Mesendoderm (in vitro differentiated cells): ENCODE measurements around the gene TAF8.
A peak's percentile ranks its signal among the peaks of the same experiment; 100 is the strongest.

Experiments
- DNase-seq: peaks from one replicate; pipeline ENCODE4 v3.0.0; 2013
- H2AK5ac ChIP-seq: 2 replicates; pipeline ENCODE4 v1.6.1; 2013; ENCODE audit warnings: low read length, inconsistent platforms
- H2BK120ac ChIP-seq: 2 replicates; pipeline ENCODE4 v1.6.1; 2013; ENCODE audit warnings: low read depth, mild to moderate bottlenecking, low read length, moderate library complexity, mixed read lengths
- H2BK15ac ChIP-seq: replicated peaks from 2 replicates; pipeline ENCODE4 v1.6.1; 2013; ENCODE audit warnings: low read depth, mild to moderate bottlenecking, moderate library complexity
- H2BK5ac ChIP-seq: 2 replicates; pipeline ENCODE4 v1.6.1; 2013; ENCODE audit warnings: low read length, inconsistent platforms
- H3K18ac ChIP-seq: 2 replicates; pipeline ENCODE4 v1.6.1; 2013; ENCODE audit warnings: mild to moderate bottlenecking, low read length, mixed read lengths
- H3K23ac ChIP-seq: one replicate; pipeline ENCODE4 v1.6.1; 2013; ENCODE audit warnings: low read length
- H3K27ac ChIP-seq: 2 replicates; pipeline ENCODE4 v1.5.1; 2013; ENCODE audit warnings: low read depth, mild to moderate bottlenecking, inconsistent platforms, low read length, moderate library complexity
- H3K27me3 ChIP-seq: 2 replicates; pipeline ENCODE4 v1.6.1; 2013; ENCODE audit warnings: low read length, control low read depth, mild to moderate bottlenecking, inconsistent platforms; ENCODE audit not compliant: insufficient read depth, poor library complexity
- H3K36me3 ChIP-seq: 2 replicates; pipeline ENCODE4 v1.6.1; 2013; ENCODE audit warnings: low read length, inconsistent platforms; ENCODE audit not compliant: control insufficient read depth, insufficient read depth
- H3K4ac ChIP-seq: one replicate; pipeline ENCODE4 v1.6.1; 2013; ENCODE audit warnings: low read depth, mild to moderate bottlenecking, low read length, moderate library complexity
- H3K4me1 ChIP-seq: 2 replicates; pipeline ENCODE4 v1.6.1; 2013; ENCODE audit warnings: low read depth, low read length, inconsistent platforms; ENCODE audit not compliant: control insufficient read depth
- H3K4me2 ChIP-seq: 2 replicates; pipeline ENCODE4 v1.6.1; 2013; ENCODE audit warnings: low read length
- H3K4me3 ChIP-seq: 2 replicates; pipeline ENCODE4 v1.5.1; 2013; ENCODE audit warnings: mild to moderate bottlenecking, low read length
- H3K56ac ChIP-seq: one replicate; pipeline ENCODE4 v1.6.1; 2013; ENCODE audit warnings: low read length
- H3K79me1 ChIP-seq: 2 replicates; pipeline ENCODE4 v1.6.1; 2013; ENCODE audit warnings: low read length, inconsistent platforms
- H3K79me2 ChIP-seq: 2 replicates; pipeline ENCODE4 v1.6.1; 2013; ENCODE audit warnings: mild to moderate bottlenecking, low read length; ENCODE audit not compliant: control insufficient read depth, insufficient read depth
- H3K9ac ChIP-seq: 2 replicates; pipeline ENCODE4 v1.6.1; 2013; ENCODE audit warnings: low read length, inconsistent platforms
- H4K5ac ChIP-seq: one replicate; pipeline ENCODE4 v1.6.1; 2013; ENCODE audit warnings: low read length
- H4K8ac ChIP-seq: one replicate; pipeline ENCODE4 v1.6.1; 2013; ENCODE audit warnings: low read depth, mild to moderate bottlenecking, control low read depth, low read length, moderate library complexity
- WGBS: extraction: QIAGEN DNeasy Blood & Tissue Kit; methylation state at CpG from one replicate; pipeline ENCODE4 v1.1.7; 2013; ENCODE audit warnings: low lambda C conversion rate, missing lambda C conversion rate; ENCODE audit not compliant: insufficient coverage; ENCODE audit errors: extremely low coverage; 5-methylcytosine and 5-hydroxymethylcytosine counted together

The TAF8 gene

DNA sequence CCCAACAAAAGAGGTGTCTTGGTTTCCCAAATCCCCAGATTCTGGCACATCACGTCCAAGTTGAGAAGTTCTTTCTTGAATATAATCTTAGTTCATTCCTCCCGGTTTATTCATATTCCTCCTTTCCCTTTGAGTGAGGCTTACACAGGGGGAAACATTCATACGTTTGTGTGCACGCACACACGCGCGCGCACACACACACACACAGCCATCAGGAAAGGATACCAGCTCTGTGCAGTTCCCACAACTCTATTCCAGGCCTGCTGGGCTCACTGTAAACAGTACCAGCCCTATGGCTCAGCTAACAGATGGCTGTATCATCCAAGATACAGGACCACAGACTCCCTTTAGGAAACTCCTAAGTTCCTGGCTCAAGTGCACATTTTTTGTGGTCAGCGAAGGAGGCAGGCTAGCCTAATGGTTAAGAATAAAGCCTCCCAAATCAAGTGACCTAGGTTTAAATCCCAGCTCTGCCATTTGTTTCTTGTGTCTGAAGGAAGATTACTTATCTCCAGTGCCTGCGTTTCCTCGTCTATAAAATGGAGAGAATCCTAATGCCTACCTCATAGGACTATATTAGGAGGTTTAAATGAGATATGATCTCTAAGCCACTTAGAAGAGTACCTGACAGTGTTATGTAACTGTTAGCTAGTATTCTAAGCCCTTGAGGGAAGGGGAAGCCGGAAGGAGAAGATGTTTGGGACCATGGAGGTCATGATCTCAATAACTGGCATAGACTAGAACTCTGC lies 3.7 kb upstream of the TAF8 start:
- no peak overlapping the region for H3K23ac ChIP-seq
- H3K4me1 ChIP-seq, result peaks cover 6% of the 10 kb centered on the region
- no peaks in the 10 kb centered on the region for H3K79me2 ChIP-seq
- WGBS, result no CpG with 5 or more reads among the region's 12 CpGs
- H3K18ac ChIP-seq, result no peak overlapping the region
- H3K27me3 ChIP-seq, result peaks cover 22% of the 10 kb centered on the region
- no peak overlapping the region for H2BK5ac ChIP-seq
- H3K9ac ChIP-seq, result no peak overlapping the region
- H3K36me3 ChIP-seq, result no peaks in the 10 kb centered on the region
- H3K4me3 ChIP-seq, result no peak overlapping the region
- H2AK5ac ChIP-seq, result no peak overlapping the region
- no peak overlapping the region for H2BK120ac ChIP-seq
- no peaks in the 10 kb centered on the region for H3K79me1 ChIP-seq
- H4K8ac ChIP-seq, result no peak overlapping the region
- DNase-seq, result no peak
- H2BK15ac ChIP-seq, result no peak overlapping the region
- no peak overlapping the region for H3K56ac ChIP-seq
- H4K5ac ChIP-seq, result no peak overlapping the region
- no peak overlapping the region for H3K4me2 ChIP-seq
- no peak overlapping the region for H3K27ac ChIP-seq
- no peak overlapping the region for H3K4ac ChIP-seq

DNA sequence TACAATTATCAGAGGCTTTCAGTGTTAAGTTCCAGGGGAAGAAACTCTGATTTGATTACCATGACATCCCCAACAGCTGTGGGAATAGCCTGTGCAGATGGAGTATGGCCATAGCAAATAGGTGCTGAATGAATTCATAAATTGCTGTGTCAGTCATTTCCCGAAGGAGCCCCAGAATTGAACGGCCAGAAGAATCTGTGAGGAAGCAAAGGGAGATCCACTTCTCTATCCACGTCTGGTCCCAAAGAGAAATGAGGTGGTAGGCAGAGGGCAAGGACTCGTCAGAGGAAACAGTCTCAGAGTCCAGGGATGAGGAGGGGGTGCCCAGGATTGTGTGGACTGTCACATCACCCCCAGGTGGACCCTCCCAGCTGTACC lies 3.1 kb upstream of the TAF8 start:
- no peak for DNase-seq
- Histone ChIP-seq H3K23ac (no peak overlapping the region), H2BK5ac (no peak overlapping the region), H4K5ac (no peak overlapping the region), H2BK15ac (no peak overlapping the region), H2AK5ac (no peak overlapping the region), H3K27me3 (peaks cover 22% of the 10 kb centered on the region), H3K4me2 (no peak overlapping the region), H3K4me3 (no peak overlapping the region), H2BK120ac (no peak overlapping the region), H4K8ac (no peak overlapping the region), H3K18ac (no peak overlapping the region), H3K27ac (no peak overlapping the region), H3K79me1 (no peaks in the 10 kb centered on the region), H3K9ac (no peak overlapping the region), H3K4ac (no peak overlapping the region), H3K56ac (no peak overlapping the region), H3K79me2 (no peaks in the 10 kb centered on the region), H3K4me1 (peaks cover 6% of the 10 kb centered on the region), H3K36me3 (no peaks in the 10 kb centered on the region)
- no CpG with 5 or more reads among the region's 4 CpGs for WGBS

DNA sequence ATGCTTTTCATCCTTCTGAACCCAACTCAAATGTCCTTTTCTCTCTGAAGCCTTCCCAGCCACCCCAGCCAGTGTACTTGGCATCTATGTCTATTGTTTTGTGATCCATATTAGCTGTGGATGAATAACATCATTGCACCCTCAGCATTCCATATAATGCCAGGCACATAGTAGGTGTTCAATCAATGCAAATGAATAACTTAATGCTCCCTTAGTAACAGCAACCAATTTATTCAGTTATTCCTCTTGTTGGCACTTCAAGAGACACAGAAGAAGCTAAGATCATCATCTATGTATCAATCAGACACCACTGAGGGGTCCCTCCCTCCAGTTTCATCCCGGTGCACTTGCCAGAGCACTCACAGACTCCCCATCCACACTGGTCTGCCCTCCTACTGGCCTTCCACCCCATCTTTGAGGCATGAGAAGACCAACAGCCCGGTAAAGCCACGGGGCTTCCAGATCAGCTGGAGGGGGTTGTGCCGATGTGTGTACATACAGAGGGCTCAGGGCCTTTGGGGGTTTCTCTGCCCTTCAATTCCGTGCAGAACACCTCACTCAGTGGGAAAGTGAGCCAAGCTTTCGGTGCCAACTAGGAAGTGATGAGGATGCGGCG lies 2.4 kb upstream of the TAF8 start:
- Histone ChIP-seq H3K4me2 (peak overlapping the region; percentile 53), H2AK5ac (no peak overlapping the region), H3K4me1 (peaks cover 6% of the 10 kb centered on the region), H2BK120ac (no peak overlapping the region), H2BK15ac (no peak overlapping the region), H3K9ac (peak overlapping the region; percentile 65), H3K36me3 (no peaks in the 10 kb centered on the region), H3K79me2 (no peaks in the 10 kb centered on the region), H3K18ac (no peak overlapping the region), H3K23ac (no peak overlapping the region), H3K4me3 (no peak overlapping the region), H4K8ac (no peak overlapping the region), H3K27ac (no peak overlapping the region), H3K79me1 (no peaks in the 10 kb centered on the region), H3K56ac (peak overlapping the region; percentile 69), H4K5ac (no peak overlapping the region), H3K4ac (no peak overlapping the region), H2BK5ac (no peak overlapping the region), H3K27me3 (peaks cover 22% of the 10 kb centered on the region)
- no CpG with 5 or more reads among the region's 8 CpGs for WGBS
- DNase-seq, result no peak

DNA sequence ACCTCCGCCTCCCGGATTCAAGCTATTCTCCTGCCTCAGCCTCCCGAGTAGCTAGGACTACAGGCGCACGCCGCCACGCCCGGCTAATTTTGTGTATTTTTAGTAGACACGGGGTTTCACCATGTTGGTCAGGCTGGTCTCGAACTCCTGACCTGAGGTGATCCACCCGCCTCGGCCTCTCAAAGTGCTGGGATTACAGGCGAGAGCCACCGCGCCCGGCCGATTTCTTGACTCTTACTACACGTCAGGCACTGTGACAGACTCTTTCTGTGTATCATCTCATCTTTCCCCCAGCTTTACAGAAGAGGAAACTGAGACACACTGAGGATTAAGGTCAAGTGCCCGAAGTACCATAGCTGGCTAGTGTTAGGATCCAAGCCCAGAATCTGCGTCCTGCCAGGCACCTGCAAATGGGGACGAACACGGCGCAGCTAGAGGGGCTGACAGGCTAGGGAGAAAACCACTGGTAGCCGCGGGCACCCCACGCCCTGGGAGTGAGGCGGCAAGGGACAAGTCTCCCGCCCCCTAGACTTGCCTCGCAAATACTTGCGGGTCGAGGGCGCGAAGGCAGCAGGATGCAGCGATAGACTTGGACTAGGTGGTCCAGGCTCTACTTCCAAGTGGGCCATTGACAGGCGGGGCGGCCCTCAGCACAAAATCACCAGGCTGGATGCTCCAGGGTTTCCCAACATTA lies 1.1 kb upstream of the TAF8 start:
- no peak overlapping the region for H3K23ac ChIP-seq
- peaks cover 22% of the 10 kb centered on the region for H3K27me3 ChIP-seq
- H3K56ac ChIP-seq, result no peak overlapping the region
- H3K36me3 ChIP-seq, result no peaks in the 10 kb centered on the region
- H3K9ac ChIP-seq, result no peak overlapping the region
- no peak overlapping the region for H2BK120ac ChIP-seq
- H3K79me2 ChIP-seq, result no peaks in the 10 kb centered on the region
- no peak overlapping the region for H3K18ac ChIP-seq
- H3K4ac ChIP-seq, result no peak overlapping the region
- H3K79me1 ChIP-seq, result no peaks in the 10 kb centered on the region
- no peak overlapping the region for H4K5ac ChIP-seq
- H2BK15ac ChIP-seq, result no peak overlapping the region
- no peak overlapping the region for H4K8ac ChIP-seq
- no CpG with 5 or more reads among the region's 36 CpGs for WGBS
- H2AK5ac ChIP-seq, result no peak overlapping the region
- H3K4me3 ChIP-seq, result no peak overlapping the region
- no peak overlapping the region for H2BK5ac ChIP-seq
- peaks cover 6% of the 10 kb centered on the region for H3K4me1 ChIP-seq
- no peak for DNase-seq
- no peak overlapping the region for H3K4me2 ChIP-seq
- H3K27ac ChIP-seq, result no peak overlapping the region

DNA sequence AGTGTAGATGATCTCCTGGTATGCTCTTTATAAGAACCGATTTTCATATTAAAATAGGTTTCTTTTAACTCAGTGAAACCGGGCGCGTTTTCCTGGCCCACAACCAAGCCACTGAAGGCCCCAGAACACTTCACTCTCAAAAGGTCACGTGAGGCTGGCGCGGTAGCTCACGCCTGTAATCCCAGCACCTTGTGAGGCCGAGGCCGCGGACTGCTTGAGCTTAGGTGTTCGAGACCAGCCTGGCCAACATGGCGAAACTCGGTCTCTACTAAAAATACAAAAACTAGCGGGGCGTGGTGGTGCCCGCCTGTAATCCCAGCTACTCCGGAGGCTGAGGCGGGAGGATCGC lies 402 bp upstream of the TAF8 start:
- peak overlapping the region; percentile 65 for H3K56ac ChIP-seq
- H3K27me3 ChIP-seq, result peaks cover 22% of the 10 kb centered on the region

More for the DNA sequence above, 402 bp upstream of the TAF8 start:
- WGBS, result no CpG with 5 or more reads among the region's 20 CpGs
- Histone ChIP-seq H3K27ac (no peak overlapping the region), H2BK5ac (no peak overlapping the region), H3K4me1 (peaks cover 6% of the 10 kb centered on the region), H4K5ac (no peak overlapping the region), H3K4me2 (no peak overlapping the region), H2BK120ac (no peak overlapping the region), H2BK15ac (no peak overlapping the region), H4K8ac (no peak overlapping the region), H3K4me3 (no peak overlapping the region), H3K36me3 (no peaks in the 10 kb centered on the region), H3K9ac (peak overlapping the region; percentile 43), H3K79me2 (no peaks in the 10 kb centered on the region), H2AK5ac (no peak overlapping the region), H3K4ac (no peak overlapping the region), H3K23ac (no peak overlapping the region), H3K79me1 (no peaks in the 10 kb centered on the region), H3K18ac (no peak overlapping the region)
- DNase-seq, result peak; percentile 46
